ENCODE measurements around the gene SMC3. TPM values are rescaled to one million over a fixed set of nuclear protein-coding genes. Genes with fewer than 3 reads are reported as not detected.

Gene SMC3
- total and polyA plus RNA-seq, 2 experiments from 2014 or later = 72.3 to 320 TPM

DNA sequence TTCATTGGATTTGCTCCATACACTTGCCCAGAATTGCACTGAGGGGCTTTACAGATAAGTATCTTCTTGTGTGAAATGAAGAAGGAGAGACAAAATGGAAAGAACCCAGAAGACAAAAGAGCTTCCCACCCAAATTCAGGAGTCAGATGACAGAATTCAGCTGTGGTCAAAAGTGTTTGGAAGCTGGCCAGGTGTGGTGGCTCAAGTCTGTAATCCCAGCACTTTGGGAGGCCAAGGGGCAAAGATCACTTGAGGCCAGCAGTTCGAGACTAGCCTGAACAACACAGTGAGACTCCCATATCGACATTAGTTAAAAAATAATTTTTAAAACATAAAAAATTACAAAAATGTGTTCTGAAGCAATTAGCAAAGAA lies 42.6 kb upstream of the SMC3 start:
- H2AFZ ChIP-seq = no peak overlapping the region
- H3K4me3 Mint-ChIP-seq = no peak overlapping the region
- H4K20me1 ChIP-seq (replicated peaks; ENCODE audit: insufficient read depth) = no peaks in the 10 kb centered on the region
- H3K27ac ChIP-seq (ENCODE audit: low read depth) = no peak overlapping the region
- no peak for TF ChIP-seq EZH2phosphoT487 (IDR thresholded peaks at IDR 0.05; ENCODE audit: unreplicated experiment)
- TF ChIP-seq, protein P1, sequence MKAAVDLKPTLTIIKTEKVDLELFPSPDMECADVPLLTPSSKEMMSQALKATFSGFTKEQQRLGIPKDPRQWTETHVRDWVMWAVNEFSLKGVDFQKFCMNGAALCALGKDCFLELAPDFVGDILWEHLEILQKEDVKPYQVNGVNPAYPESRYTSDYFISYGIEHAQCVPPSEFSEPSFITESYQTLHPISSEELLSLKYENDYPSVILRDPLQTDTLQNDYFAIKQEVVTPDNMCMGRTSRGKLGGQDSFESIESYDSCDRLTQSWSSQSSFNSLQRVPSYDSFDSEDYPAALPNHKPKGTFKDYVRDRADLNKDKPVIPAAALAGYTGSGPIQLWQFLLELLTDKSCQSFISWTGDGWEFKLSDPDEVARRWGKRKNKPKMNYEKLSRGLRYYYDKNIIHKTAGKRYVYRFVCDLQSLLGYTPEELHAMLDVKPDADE (IDR thresholded peaks at IDR 0.05) = no peak
- TF ChIP-seq, protein P2, sequence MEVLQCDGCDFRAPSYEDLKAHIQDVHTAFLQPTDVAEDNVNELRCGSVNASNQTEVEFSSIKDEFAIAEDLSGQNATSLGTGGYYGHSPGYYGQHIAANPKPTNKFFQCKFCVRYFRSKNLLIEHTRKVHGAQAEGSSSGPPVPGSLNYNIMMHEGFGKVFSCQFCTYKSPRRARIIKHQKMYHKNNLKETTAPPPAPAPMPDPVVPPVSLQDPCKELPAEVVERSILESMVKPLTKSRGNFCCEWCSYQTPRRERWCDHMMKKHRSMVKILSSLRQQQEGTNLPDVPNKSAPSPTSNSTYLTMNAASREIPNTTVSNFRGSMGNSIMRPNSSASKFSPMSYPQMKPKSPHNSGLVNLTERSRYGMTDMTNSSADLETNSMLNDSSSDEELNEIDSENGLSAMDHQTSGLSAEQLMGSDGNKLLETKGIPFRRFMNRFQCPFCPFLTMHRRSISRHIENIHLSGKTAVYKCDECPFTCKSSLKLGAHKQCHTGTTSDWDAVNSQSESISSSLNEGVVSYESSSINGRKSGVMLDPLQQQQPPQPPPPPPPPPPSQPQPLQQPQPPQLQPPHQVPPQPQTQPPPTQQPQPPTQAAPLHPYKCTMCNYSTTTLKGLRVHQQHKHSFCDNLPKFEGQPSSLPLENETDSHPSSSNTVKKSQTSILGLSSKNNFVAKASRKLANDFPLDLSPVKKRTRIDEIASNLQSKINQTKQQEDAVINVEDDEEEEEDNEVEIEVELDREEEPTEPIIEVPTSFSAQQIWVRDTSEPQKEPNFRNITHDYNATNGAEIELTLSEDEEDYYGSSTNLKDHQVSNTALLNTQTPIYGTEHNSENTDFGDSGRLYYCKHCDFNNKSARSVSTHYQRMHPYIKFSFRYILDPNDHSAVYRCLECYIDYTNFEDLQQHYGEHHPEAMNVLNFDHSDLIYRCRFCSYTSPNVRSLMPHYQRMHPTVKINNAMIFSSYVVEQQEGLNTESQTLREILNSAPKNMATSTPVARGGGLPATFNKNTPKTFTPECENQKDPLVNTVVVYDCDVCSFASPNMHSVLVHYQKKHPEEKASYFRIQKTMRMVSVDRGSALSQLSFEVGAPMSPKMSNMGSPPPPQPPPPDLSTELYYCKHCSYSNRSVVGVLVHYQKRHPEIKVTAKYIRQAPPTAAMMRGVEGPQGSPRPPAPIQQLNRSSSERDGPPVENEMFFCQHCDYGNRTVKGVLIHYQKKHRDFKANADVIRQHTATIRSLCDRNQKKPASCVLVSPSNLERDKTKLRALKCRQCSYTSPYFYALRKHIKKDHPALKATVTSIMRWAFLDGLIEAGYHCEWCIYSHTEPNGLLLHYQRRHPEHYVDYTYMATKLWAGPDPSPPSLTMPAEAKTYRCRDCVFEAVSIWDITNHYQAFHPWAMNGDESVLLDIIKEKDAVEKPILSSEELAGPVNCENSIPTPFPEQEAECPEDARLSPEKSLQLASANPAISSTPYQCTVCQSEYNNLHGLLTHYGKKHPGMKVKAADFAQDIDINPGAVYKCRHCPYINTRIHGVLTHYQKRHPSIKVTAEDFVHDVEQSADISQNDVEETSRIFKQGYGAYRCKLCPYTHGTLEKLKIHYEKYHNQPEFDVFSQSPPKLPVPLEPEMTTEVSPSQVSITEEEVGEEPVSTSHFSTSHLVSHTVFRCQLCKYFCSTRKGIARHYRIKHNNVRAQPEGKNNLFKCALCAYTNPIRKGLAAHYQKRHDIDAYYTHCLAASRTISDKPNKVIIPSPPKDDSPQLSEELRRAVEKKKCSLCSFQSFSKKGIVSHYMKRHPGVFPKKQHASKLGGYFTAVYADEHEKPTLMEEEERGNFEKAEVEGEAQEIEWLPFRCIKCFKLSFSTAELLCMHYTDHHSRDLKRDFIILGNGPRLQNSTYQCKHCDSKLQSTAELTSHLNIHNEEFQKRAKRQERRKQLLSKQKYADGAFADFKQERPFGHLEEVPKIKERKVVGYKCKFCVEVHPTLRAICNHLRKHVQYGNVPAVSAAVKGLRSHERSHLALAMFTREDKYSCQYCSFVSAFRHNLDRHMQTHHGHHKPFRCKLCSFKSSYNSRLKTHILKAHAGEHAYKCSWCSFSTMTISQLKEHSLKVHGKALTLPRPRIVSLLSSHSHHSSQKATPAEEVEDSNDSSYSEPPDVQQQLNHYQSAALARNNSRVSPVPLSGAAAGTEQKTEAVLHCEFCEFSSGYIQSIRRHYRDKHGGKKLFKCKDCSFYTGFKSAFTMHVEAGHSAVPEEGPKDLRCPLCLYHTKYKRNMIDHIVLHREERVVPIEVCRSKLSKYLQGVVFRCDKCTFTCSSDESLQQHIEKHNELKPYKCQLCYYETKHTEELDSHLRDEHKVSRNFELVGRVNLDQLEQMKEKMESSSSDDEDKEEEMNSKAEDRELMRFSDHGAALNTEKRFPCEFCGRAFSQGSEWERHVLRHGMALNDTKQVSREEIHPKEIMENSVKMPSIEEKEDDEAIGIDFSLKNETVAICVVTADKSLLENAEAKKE (CRISPR knock-in tag; IDR thresholded peaks at IDR 0.05) = no peak
- H3K27me3 ChIP-seq (ENCODE audit: insufficient read depth) = no peaks in the 10 kb centered on the region
- peaks cover 31% of the 10 kb centered on the region for H3K4me1 ChIP-seq (ENCODE audit: insufficient read depth)
- H3K27me3 Mint-ChIP-seq (ENCODE audit: insufficient read depth, low read depth, poor library complexity) = peaks cover 5% of the 10 kb centered on the region
- H3K4me1 Mint-ChIP-seq = peaks cover 39% of the 10 kb centered on the region
- H3K36me3 ChIP-seq (ENCODE audit: insufficient read depth) = no peaks in the 10 kb centered on the region
- H3K36me3 Mint-ChIP-seq (ENCODE audit: low read depth) = no peaks in the 10 kb centered on the region
- H3F3A ChIP-seq (replicated peaks; ENCODE audit: low read depth) = no peaks in the 10 kb centered on the region
- no peaks in the 10 kb centered on the region for H3K9me2 ChIP-seq (ENCODE audit: insufficient read depth)
- H3K4me2 ChIP-seq = no peak overlapping the region
- no peak for DNase-seq (ENCODE audit: low spot score)
- no peak overlapping the region for H3K4me3 ChIP-seq
- H3K27ac Mint-ChIP-seq = no peak overlapping the region
- no peaks in the 10 kb centered on the region for H3K79me2 ChIP-seq (replicated peaks; ENCODE audit: insufficient read depth)
- no peak for ATAC-seq
- no peaks in the 10 kb centered on the region for H3K9me3 Mint-ChIP-seq

Measured in GM23338 (cell line).